Mesendoderm (in vitro differentiated cells): Measurements from ENCODE around the gene CCT7.

Source experiments
- DNase-seq: peaks from one replicate; pipeline ENCODE4 v3.0.0; 2013
- H2AK5ac ChIP-seq: 2 replicates; pipeline ENCODE4 v1.6.1; 2013; ENCODE audit warnings: low read length, inconsistent platforms
- H2BK120ac ChIP-seq: 2 replicates; pipeline ENCODE4 v1.6.1; 2013; ENCODE audit warnings: low read depth, mild to moderate bottlenecking, low read length, moderate library complexity, mixed read lengths
- H2BK15ac ChIP-seq: replicated peaks from 2 replicates; pipeline ENCODE4 v1.6.1; 2013; ENCODE audit warnings: low read depth, mild to moderate bottlenecking, moderate library complexity
- H2BK5ac ChIP-seq: 2 replicates; pipeline ENCODE4 v1.6.1; 2013; ENCODE audit warnings: low read length, inconsistent platforms
- H3K18ac ChIP-seq: 2 replicates; pipeline ENCODE4 v1.6.1; 2013; ENCODE audit warnings: mild to moderate bottlenecking, low read length, mixed read lengths
- H3K23ac ChIP-seq: one replicate; pipeline ENCODE4 v1.6.1; 2013; ENCODE audit warnings: low read length
- H3K27ac ChIP-seq: 2 replicates; pipeline ENCODE4 v1.5.1; 2013; ENCODE audit warnings: low read depth, mild to moderate bottlenecking, inconsistent platforms, low read length, moderate library complexity
- H3K27me3 ChIP-seq: 2 replicates; pipeline ENCODE4 v1.6.1; 2013; ENCODE audit warnings: low read length, control low read depth, mild to moderate bottlenecking, inconsistent platforms; ENCODE audit not compliant: insufficient read depth, poor library complexity
- H3K36me3 ChIP-seq: 2 replicates; pipeline ENCODE4 v1.6.1; 2013; ENCODE audit warnings: low read length, inconsistent platforms; ENCODE audit not compliant: control insufficient read depth, insufficient read depth
- H3K4ac ChIP-seq: one replicate; pipeline ENCODE4 v1.6.1; 2013; ENCODE audit warnings: low read depth, mild to moderate bottlenecking, low read length, moderate library complexity
- H3K4me1 ChIP-seq: 2 replicates; pipeline ENCODE4 v1.6.1; 2013; ENCODE audit warnings: low read depth, low read length, inconsistent platforms; ENCODE audit not compliant: control insufficient read depth
- H3K4me2 ChIP-seq: 2 replicates; pipeline ENCODE4 v1.6.1; 2013; ENCODE audit warnings: low read length
- H3K4me3 ChIP-seq: 2 replicates; pipeline ENCODE4 v1.5.1; 2013; ENCODE audit warnings: mild to moderate bottlenecking, low read length
- H3K56ac ChIP-seq: one replicate; pipeline ENCODE4 v1.6.1; 2013; ENCODE audit warnings: low read length
- H3K79me1 ChIP-seq: 2 replicates; pipeline ENCODE4 v1.6.1; 2013; ENCODE audit warnings: low read length, inconsistent platforms
- H3K79me2 ChIP-seq: 2 replicates; pipeline ENCODE4 v1.6.1; 2013; ENCODE audit warnings: mild to moderate bottlenecking, low read length; ENCODE audit not compliant: control insufficient read depth, insufficient read depth
- H3K9ac ChIP-seq: 2 replicates; pipeline ENCODE4 v1.6.1; 2013; ENCODE audit warnings: low read length, inconsistent platforms
- H4K5ac ChIP-seq: one replicate; pipeline ENCODE4 v1.6.1; 2013; ENCODE audit warnings: low read length
- H4K8ac ChIP-seq: one replicate; pipeline ENCODE4 v1.6.1; 2013; ENCODE audit warnings: low read depth, mild to moderate bottlenecking, control low read depth, low read length, moderate library complexity
- WGBS: extraction: QIAGEN DNeasy Blood & Tissue Kit; methylation state at CpG from one replicate; pipeline ENCODE4 v1.1.7; 2013; ENCODE audit warnings: low lambda C conversion rate, missing lambda C conversion rate; ENCODE audit not compliant: insufficient coverage; ENCODE audit errors: extremely low coverage; 5-methylcytosine and 5-hydroxymethylcytosine counted together

Gene CCT7

DNA sequence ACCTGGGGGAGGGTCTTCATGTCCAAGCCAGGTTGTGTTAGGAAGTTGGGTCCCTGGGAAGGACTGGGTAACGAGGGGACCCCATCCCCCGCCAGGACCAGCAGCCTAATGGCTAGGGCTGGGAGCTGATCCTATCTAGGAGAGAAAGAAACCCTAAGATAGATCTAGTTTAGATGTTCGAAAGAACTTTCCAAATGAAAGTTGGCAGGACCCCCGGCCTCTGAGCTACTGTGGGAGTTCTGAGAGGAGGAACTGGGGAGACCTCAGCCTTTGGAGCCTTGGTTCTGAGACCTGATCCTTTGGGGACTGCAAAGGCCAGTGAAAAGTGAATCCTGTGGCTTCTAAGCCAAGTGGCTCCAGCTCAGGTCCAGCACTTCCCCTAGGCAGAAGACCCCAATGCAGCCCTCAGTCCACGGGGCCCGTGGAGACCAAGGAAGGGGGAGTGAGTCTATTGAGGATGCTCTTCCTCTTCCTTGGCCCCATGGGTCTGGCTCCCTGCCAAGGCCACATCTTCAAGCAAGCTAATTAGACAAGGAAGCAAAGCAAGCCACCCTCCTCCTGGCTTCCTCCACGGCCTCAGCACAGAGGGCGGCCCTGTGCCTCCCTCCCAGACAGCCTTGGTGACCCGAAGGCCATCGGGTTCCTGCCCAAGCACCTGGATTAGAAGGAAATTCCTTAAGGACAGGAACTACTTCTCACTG, 23.5 kb downstream of the CCT7 start:
- no CpG with 5 or more reads among the region's 10 CpGs for WGBS

DNA sequence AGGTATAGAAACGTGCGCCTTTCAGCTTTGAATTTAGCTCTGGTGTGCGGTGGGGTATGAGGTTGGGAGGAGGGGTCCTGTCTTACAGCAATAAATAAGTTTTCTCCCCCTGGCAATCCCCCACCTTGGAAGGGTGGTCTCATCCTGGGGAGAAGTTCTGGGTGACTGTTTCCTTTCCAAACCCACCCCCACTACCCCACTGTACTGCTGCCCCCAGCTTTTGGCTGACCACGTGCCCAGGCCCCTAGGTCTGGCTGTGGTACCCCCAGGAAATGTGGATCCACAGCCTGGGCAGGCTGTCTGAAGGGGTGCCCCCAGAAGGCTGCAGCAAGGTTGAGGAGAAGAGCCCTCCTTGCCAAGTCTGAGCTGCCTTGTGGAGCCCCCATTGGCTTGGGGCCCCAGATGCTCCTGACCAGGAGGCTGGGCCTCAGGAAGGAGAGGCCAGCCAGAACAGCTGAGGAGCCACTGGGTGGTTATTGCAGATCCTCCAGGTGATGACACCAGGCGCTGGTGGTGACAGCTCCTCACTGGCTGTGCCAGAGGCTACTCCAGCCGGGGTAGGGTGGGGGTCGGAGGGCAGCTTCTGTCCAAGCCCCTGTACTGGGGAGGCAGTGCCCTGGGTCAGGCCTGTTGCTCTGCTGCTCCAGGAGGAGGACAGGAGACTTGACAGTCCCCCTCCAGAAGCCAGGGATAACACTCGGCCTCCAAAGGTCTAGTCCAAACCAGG, 24.2 kb downstream of the CCT7 start:
- Histone ChIP-seq H4K8ac (no peak overlapping the region), H4K5ac (no peak overlapping the region), H3K27ac (no peak overlapping the region), H3K79me1 (no peaks in the 10 kb centered on the region), H3K4me2 (no peak overlapping the region), H2AK5ac (no peak overlapping the region), H3K23ac (no peak overlapping the region), H3K4me1 (no peaks in the 10 kb centered on the region), H3K4ac (no peak overlapping the region), H2BK5ac (no peak overlapping the region), H3K9ac (no peak overlapping the region), H3K56ac (no peak overlapping the region), H3K27me3 (no peaks in the 10 kb centered on the region), H3K79me2 (no peaks in the 10 kb centered on the region), H3K36me3 (peaks cover 10% of the 10 kb centered on the region), H3K18ac (no peak overlapping the region), H2BK15ac (no peak overlapping the region), H2BK120ac (no peak overlapping the region), H3K4me3 (no peak overlapping the region)
- WGBS = no CpG with 5 or more reads among the region's 8 CpGs
- no peak for DNase-seq

More for the DNA sequence above, 23.5 kb downstream of the CCT7 start:
- DNase-seq = no peak
- Histone ChIP-seq H3K18ac (no peak overlapping the region), H3K4me2 (no peak overlapping the region), H3K4me1 (no peaks in the 10 kb centered on the region), H3K36me3 (peaks cover 13% of the 10 kb centered on the region), H2BK15ac (no peak overlapping the region), H3K4ac (no peak overlapping the region), H3K4me3 (no peak overlapping the region), H4K8ac (no peak overlapping the region), H2BK120ac (no peak overlapping the region), H4K5ac (no peak overlapping the region), H3K23ac (no peak overlapping the region), H3K27ac (no peak overlapping the region), H2BK5ac (no peak overlapping the region), H3K9ac (no peak overlapping the region), H3K56ac (no peak overlapping the region), H3K79me2 (no peaks in the 10 kb centered on the region), H3K79me1 (no peaks in the 10 kb centered on the region), H2AK5ac (no peak overlapping the region), H3K27me3 (no peaks in the 10 kb centered on the region)

DNA sequence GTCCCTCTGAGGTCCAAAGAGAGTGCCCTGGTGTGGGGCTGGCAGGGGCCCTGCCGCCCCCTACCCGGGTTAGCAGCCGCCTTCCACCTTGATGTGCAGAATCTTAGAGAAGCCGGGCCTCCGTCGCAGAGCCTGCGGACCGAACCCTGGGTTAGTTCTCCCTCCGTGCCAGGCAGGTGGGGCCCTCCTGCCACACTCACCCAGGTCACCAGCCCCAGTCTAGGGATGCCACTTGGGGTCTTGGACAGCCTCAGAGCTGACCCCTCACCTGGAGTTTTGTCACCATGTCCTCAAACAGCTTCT, 24.8 kb downstream of the CCT7 start:
- no CpG with 5 or more reads among the region's 9 CpGs for WGBS
- H3K4me2 ChIP-seq = no peak overlapping the region
- no peak overlapping the region for H2AK5ac ChIP-seq
- no peaks in the 10 kb centered on the region for H3K79me1 ChIP-seq
- H3K18ac ChIP-seq = no peak overlapping the region
- no peak overlapping the region for H4K5ac ChIP-seq
- H3K4me3 ChIP-seq = no peak overlapping the region
- H2BK120ac ChIP-seq = no peak overlapping the region
- no peaks in the 10 kb centered on the region for H3K4me1 ChIP-seq
- H3K9ac ChIP-seq = no peak overlapping the region
- H3K79me2 ChIP-seq = no peaks in the 10 kb centered on the region
- H2BK5ac ChIP-seq = no peak overlapping the region
- H3K27ac ChIP-seq = no peak overlapping the region
- no peak overlapping the region for H2BK15ac ChIP-seq
- no peak for DNase-seq
- H3K4ac ChIP-seq = no peak overlapping the region
- H3K56ac ChIP-seq = no peak overlapping the region
- H4K8ac ChIP-seq = no peak overlapping the region
- no peaks in the 10 kb centered on the region for H3K27me3 ChIP-seq
- peaks cover 7% of the 10 kb centered on the region for H3K36me3 ChIP-seq
- H3K23ac ChIP-seq = no peak overlapping the region

DNA sequence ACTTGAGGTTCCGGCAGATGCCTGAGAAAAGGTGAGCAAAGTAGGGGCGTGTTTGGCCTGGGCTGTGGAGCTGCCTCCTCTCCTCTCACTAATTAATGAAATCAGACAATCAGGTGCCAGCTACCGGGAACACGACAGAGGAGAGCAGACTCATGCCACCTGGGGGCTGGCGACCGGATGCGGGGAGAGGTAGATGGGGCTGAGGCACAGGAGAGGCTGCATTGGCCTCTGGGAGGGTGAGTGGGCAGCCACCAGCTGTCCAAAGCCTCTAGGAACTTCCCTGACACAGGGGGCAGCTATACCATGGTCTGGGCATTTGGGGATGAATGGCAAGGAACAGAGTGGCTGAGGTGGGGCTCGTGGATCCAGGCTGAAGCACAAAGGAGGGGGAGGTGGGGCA, 25.2 kb downstream of the CCT7 start:
- no peak overlapping the region for H2BK120ac ChIP-seq
- no peak overlapping the region for H3K4me2 ChIP-seq
- no peak overlapping the region for H3K18ac ChIP-seq
- H3K56ac ChIP-seq = no peak overlapping the region
- no peak overlapping the region for H2BK5ac ChIP-seq
- no peak overlapping the region for H4K8ac ChIP-seq
- no peaks in the 10 kb centered on the region for H3K79me2 ChIP-seq
- H3K23ac ChIP-seq = no peak overlapping the region
- no peaks in the 10 kb centered on the region for H3K79me1 ChIP-seq
- H2BK15ac ChIP-seq = no peak overlapping the region
- no peak overlapping the region for H2AK5ac ChIP-seq
- H3K36me3 ChIP-seq = peaks cover 3% of the 10 kb centered on the region
- H3K27ac ChIP-seq = no peak overlapping the region
- WGBS = no CpG with 5 or more reads among the region's 8 CpGs
- no peak overlapping the region for H3K9ac ChIP-seq
- H3K4me3 ChIP-seq = no peak overlapping the region
- H4K5ac ChIP-seq = no peak overlapping the region
- H3K4me1 ChIP-seq = no peaks in the 10 kb centered on the region
- H3K27me3 ChIP-seq = no peaks in the 10 kb centered on the region
- no peak overlapping the region for H3K4ac ChIP-seq
- DNase-seq = no peak

DNA sequence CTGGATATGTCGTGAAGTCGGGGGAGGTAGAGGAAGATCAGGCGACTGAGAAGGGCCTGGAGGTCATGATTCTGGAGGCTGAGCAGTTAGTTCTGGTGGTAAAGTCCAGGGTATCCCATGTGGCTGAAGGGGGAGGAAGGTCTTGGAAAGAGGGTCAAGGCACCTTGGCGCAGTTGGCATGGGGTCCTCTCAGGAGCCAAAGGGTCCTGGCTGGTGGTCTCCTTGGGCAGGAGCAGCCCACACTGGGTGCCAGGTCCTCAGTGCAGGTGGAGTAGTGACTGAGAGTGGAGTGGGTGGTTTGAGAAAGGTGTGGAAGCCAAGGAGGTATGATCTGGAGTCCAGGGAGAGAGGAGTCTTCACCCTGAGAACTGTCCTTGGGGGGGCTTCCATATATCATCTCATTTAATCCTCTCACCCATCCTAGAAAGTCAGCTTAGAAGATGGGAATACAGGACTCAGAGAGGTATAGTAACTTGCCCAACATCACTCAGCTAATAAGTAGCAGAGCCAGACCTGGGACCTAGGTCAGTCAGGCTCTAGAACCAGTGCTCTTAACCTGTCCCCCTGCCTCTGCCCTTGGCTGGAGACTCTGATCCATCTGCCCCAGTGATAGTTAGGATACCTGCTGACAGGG, 25.7 kb downstream of the CCT7 start:
- Histone ChIP-seq H3K79me1 (no peaks in the 10 kb centered on the region), H3K4me3 (no peak overlapping the region), H3K56ac (no peak overlapping the region), H3K18ac (no peak overlapping the region), H2BK5ac (no peak overlapping the region), H4K8ac (no peak overlapping the region), H3K9ac (no peak overlapping the region), H3K23ac (no peak overlapping the region), H3K27me3 (no peaks in the 10 kb centered on the region), H4K5ac (no peak overlapping the region), H2BK15ac (no peak overlapping the region), H3K36me3 (no peaks in the 10 kb centered on the region), H2BK120ac (no peak overlapping the region), H3K79me2 (no peaks in the 10 kb centered on the region), H3K4ac (no peak overlapping the region), H3K4me2 (no peak overlapping the region), H2AK5ac (no peak overlapping the region), H3K4me1 (no peaks in the 10 kb centered on the region), H3K27ac (no peak overlapping the region)
- no peak for DNase-seq
- WGBS = no CpG with 5 or more reads among the region's 4 CpGs
